DOHH2 (cell line): ENCODE measurements around the gene CSRNP2.

Experiments
- H3F3A ChIP-seq: fragments of 200-600 bp; sonication (generic), shearing (Covaris generic); 2 replicates; pipeline ENCODE4 v1.6.0; 2016; ENCODE audit warnings: antibody characterized with exemption, mild to moderate bottlenecking; ENCODE audit not compliant: control insufficient read depth, insufficient read depth
- H3K27ac ChIP-seq: fragments of 200-600 bp; sonication (generic); 2 replicates; pipeline ENCODE4 v1.5.1; 2014; ENCODE audit warnings: low read depth, mild to moderate bottlenecking, low read length, moderate library complexity
- H3K27me3 ChIP-seq: fragments of 200-600 bp; sonication (generic); 2 replicates; pipeline ENCODE4 v1.6.1; 2014; ENCODE audit warnings: mild to moderate bottlenecking, low read length, mixed read lengths; ENCODE audit not compliant: control insufficient read depth
- H3K36me3 ChIP-seq: fragments of 200-600 bp; sonication (generic); 2 replicates; pipeline ENCODE4 v1.6.1; 2014; ENCODE audit warnings: mild to moderate bottlenecking, low read length, moderate library complexity, mixed read lengths; ENCODE audit not compliant: control insufficient read depth
- H3K4me1 ChIP-seq: fragments of 200-600 bp; sonication (generic); 2 replicates; pipeline ENCODE4 v1.6.1; 2014; ENCODE audit warnings: mild to moderate bottlenecking, low read length, mixed read lengths; ENCODE audit not compliant: control insufficient read depth
- H3K4me2 ChIP-seq: fragments of 200-600 bp; sonication (generic); 2 replicates; pipeline ENCODE4 v1.6.0; 2014; ENCODE audit warnings: mild to moderate bottlenecking, low read length, moderate library complexity
- H3K4me3 ChIP-seq: fragments of 200-600 bp; sonication (generic); 2 replicates; pipeline ENCODE4 v1.5.1; 2014; ENCODE audit warnings: mild to moderate bottlenecking, low read length, mixed read lengths
- H3K79me2 ChIP-seq: fragments of 200-600 bp; sonication (generic); 2 replicates; pipeline ENCODE4 v1.6.1; 2014; ENCODE audit warnings: mild to moderate bottlenecking, low read length, mixed read lengths; ENCODE audit not compliant: control insufficient read depth
- H3K9me2 ChIP-seq: fragments of 200-600 bp; sonication (generic); replicated peaks from 2 replicates; pipeline ENCODE4 v1.6.1; 2014; ENCODE audit warnings: mild to moderate bottlenecking, low read length, mixed read lengths; ENCODE audit not compliant: control insufficient read depth
- H3K9me3 ChIP-seq: fragments of 200-600 bp; sonication (generic); 2 replicates; pipeline ENCODE4 v1.6.1; 2014; ENCODE audit warnings: antibody characterized with exemption, low read length, mixed read lengths; ENCODE audit not compliant: control insufficient read depth, insufficient read depth
- H4K20me1 ChIP-seq: fragments of 200-600 bp; sonication (generic); 2 replicates; pipeline ENCODE4 v1.6.0; 2014; ENCODE audit warnings: low read depth, mild to moderate bottlenecking, antibody characterized with exemption, low read length, moderate library complexity; ENCODE audit not compliant: control insufficient read depth, insufficient read depth
- EZH2phosphoT487 ChIP-seq: fragments of 200-600 bp; sonication (generic); IDR thresholded peaks from 2 replicates; pipeline ENCODE4 v1.6.1; 2017; ENCODE audit warnings: borderline replicate concordance, mild to moderate bottlenecking, antibody characterized with exemption, low read length, moderate library complexity, mixed read lengths
- TF ChIP-seq, protein P1 (sequence below): fragments of 200-600 bp; sonication (generic); IDR thresholded peaks from one replicate; pipeline ENCODE4 v1.5.1; 2014; ENCODE audit warnings: antibody characterized with exemption, mild to moderate bottlenecking, low read depth, low read length; ENCODE audit not compliant: poor library complexity, severe bottlenecking

CSRNP2 gene

DNA sequence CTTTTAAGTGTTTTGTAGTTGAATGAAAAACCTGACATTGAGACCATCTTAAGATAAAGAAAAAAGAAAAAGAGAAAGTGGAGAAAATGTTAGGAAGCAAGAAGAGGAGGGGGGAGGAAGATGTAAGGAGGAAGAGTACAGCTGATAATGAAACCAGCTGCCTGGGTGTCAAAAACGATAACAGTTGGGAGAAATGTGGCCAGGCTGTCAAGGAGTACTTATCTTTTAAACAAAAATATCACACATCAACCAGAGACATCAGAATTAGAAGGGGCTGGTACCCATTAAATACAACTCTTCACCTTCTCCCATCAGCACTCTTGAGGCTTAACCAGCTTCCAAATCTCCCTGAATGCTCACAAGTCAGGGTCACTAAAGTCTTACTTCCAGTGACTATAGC, 61.7 kb downstream of the CSRNP2 start:
- H3K9me3 ChIP-seq = no peaks in the 10 kb centered on the region
- TF ChIP-seq EZH2phosphoT487 = no peak
- TF ChIP-seq, protein P1, sequence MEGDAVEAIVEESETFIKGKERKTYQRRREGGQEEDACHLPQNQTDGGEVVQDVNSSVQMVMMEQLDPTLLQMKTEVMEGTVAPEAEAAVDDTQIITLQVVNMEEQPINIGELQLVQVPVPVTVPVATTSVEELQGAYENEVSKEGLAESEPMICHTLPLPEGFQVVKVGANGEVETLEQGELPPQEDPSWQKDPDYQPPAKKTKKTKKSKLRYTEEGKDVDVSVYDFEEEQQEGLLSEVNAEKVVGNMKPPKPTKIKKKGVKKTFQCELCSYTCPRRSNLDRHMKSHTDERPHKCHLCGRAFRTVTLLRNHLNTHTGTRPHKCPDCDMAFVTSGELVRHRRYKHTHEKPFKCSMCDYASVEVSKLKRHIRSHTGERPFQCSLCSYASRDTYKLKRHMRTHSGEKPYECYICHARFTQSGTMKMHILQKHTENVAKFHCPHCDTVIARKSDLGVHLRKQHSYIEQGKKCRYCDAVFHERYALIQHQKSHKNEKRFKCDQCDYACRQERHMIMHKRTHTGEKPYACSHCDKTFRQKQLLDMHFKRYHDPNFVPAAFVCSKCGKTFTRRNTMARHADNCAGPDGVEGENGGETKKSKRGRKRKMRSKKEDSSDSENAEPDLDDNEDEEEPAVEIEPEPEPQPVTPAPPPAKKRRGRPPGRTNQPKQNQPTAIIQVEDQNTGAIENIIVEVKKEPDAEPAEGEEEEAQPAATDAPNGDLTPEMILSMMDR = no peak
- H3K79me2 ChIP-seq = peaks cover 94% of the 10 kb centered on the region
- H3K4me3 ChIP-seq = no peak overlapping the region
- H3K27me3 ChIP-seq = no peaks in the 10 kb centered on the region
- H3K4me1 ChIP-seq = peaks cover 19% of the 10 kb centered on the region
- H3F3A ChIP-seq = no peaks in the 10 kb centered on the region
- H3K9me2 ChIP-seq = no peaks in the 10 kb centered on the region
- H3K27ac ChIP-seq = no peak overlapping the region
- H3K36me3 ChIP-seq = no peaks in the 10 kb centered on the region
- no peaks in the 10 kb centered on the region for H4K20me1 ChIP-seq
- no peak overlapping the region for H3K4me2 ChIP-seq

GRCh38 chr12:51020448-51021182, 62.8 kb downstream of the CSRNP2 start:
- H3K9me3 ChIP-seq = no peaks in the 10 kb centered on the region
- H3K4me1 ChIP-seq = peaks cover 16% of the 10 kb centered on the region
- H3K79me2 ChIP-seq = peaks cover 99% of the 10 kb centered on the region
- no peak overlapping the region for H3K4me2 ChIP-seq
- H3K27me3 ChIP-seq = no peaks in the 10 kb centered on the region
- no peaks in the 10 kb centered on the region for H3K36me3 ChIP-seq
- no peak overlapping the region for H3K27ac ChIP-seq
- no peaks in the 10 kb centered on the region for H4K20me1 ChIP-seq
- H3F3A ChIP-seq = no peaks in the 10 kb centered on the region
- no peak overlapping the region for H3K4me3 ChIP-seq
- TF ChIP-seq EZH2phosphoT487 = no peak
- TF ChIP-seq, protein P1 = no peak
- H3K9me2 ChIP-seq = no peaks in the 10 kb centered on the region

DNA sequence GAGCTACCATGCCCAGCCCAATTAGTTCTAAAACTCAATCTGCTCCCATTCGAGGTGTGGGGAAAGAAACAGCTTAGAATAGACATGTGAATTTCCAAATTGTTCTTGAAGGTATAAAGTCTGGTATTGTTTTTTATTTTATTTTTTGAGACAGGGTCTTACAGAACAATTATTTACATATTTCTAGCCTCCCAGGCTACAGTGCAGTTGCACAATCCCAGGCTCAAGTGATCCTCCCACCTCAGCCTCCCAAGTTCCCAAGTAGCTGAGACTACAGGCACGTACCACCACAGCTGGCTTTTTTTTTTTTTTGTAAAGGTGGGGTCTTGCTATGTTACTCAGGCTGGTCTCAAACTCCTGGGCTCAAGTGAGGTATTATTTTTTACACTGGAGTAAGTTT, 63.5 kb downstream of the CSRNP2 start:
- TF ChIP-seq EZH2phosphoT487 = no peak
- TF ChIP-seq, protein P1 = no peak
- Histone ChIP-seq H3K4me2 (no peak overlapping the region), H3K9me2 (no peaks in the 10 kb centered on the region), H3K9me3 (no peaks in the 10 kb centered on the region), H3K27ac (no peak overlapping the region), H3F3A (no peaks in the 10 kb centered on the region), H3K4me3 (no peak overlapping the region), H3K27me3 (no peaks in the 10 kb centered on the region), H3K36me3 (no peaks in the 10 kb centered on the region), H3K4me1 (peaks cover 12% of the 10 kb centered on the region), H4K20me1 (no peaks in the 10 kb centered on the region), H3K79me2 (peaks cover 95% of the 10 kb centered on the region)
